ENCODE results near the gene C2orf69. TPM values are rescaled to one million over a fixed set of nuclear protein-coding genes. Genes with fewer than 3 reads are reported as not detected.
"Not testable (repeated sequence)": the region's sequence is repeated elsewhere in the genome, so short reads cannot be mapped to it uniquely, and the experiment has no call there.

Gene C2orf69
- total RNA-seq, 2 donors from 2014 or later = 13.5 to 16.5 TPM

- intact Hi-C loops (cut with DNase I) = no loop called here
These were observed 598 bp upstream of the C2orf69 start for GRCh38 chr2:199910338-199911051.

GRCh38 chr2:199911877-199912161, 726 bp downstream of the C2orf69 start:
- DNase-seq (ENCODE audit: low spot score) = no peak
- intact Hi-C loops (cut with DNase I) = no loop called here

More at GRCh38 chr2:199910338-199911051, 598 bp upstream of the C2orf69 start:
- no peak for DNase-seq (ENCODE audit: low spot score)

GRCh38 chr2:199912553-199913114, 1.5 kb downstream of the C2orf69 start:
- intact Hi-C loops (cut with DNase I); DNase-seq (ENCODE audit: low spot score): not testable (repeated sequence)

- intact Hi-C loops (cut with DNase I) = no loop called here
- DNase-seq (ENCODE audit: low spot score) = no peak
These were observed 3.4 kb downstream of the C2orf69 start for GRCh38 chr2:199914372-199914958.

GRCh38 chr2:199916980-199917379, 5.9 kb downstream of the C2orf69 start:
- no peak for DNase-seq (ENCODE audit: low spot score)

GRCh38 chr2:199922856-199923255, 11.8 kb downstream of the C2orf69 start:
- no peak for DNase-seq (ENCODE audit: low spot score)
- intact Hi-C loops (cut with DNase I) = no loop called here

More at GRCh38 chr2:199916980-199917379, 5.9 kb downstream of the C2orf69 start:
- intact Hi-C loops (cut with DNase I) = no loop called here

- intact Hi-C loops (cut with DNase I) = no loop called here
- DNase-seq (ENCODE audit: low spot score) = no peak
These were observed 12.8 kb downstream of the C2orf69 start for GRCh38 chr2:199923924-199924323.

GRCh38 chr2:199926806-199927205, 15.7 kb downstream of the C2orf69 start:
- no peak for DNase-seq (ENCODE audit: low spot score)
- intact Hi-C loops (cut with DNase I) = no loop called here

GRCh38 chr2:199928226-199928625, 17.1 kb downstream of the C2orf69 start:
- no peak for DNase-seq (ENCODE audit: low spot score)
- intact Hi-C loops (cut with DNase I) = no loop called here

- no peak for DNase-seq (ENCODE audit: low spot score)
- intact Hi-C loops (cut with DNase I) = no loop called here
These were observed 17.5 kb downstream of the C2orf69 start for GRCh38 chr2:199928626-199929025.

- intact Hi-C loops (cut with DNase I) = no loop called here
These were observed 18.2 kb downstream of the C2orf69 start for GRCh38 chr2:199929262-199929661.

GRCh38 chr2:199932312-199932855, 21.3 kb downstream of the C2orf69 start:
- DNase-seq (ENCODE audit: low spot score) = no peak
- intact Hi-C loops (cut with DNase I) = no loop called here

More at GRCh38 chr2:199929262-199929661, 18.2 kb downstream of the C2orf69 start:
- DNase-seq (ENCODE audit: low spot score) = no peak

- intact Hi-C loops (cut with DNase I) = no loop called here
- DNase-seq (ENCODE audit: low spot score) = no peak
These were observed 22.4 kb downstream of the C2orf69 start for GRCh38 chr2:199933466-199933865.

GRCh38 chr2:199936554-199936953, 25.5 kb downstream of the C2orf69 start:
- intact Hi-C loops (cut with DNase I) = no loop called here
- DNase-seq (ENCODE audit: low spot score) = no peak

GRCh38 chr2:199940373-199940772, 29.3 kb downstream of the C2orf69 start:
- intact Hi-C loops (cut with DNase I) = no loop called here
- DNase-seq (ENCODE audit: low spot score) = no peak

GRCh38 chr2:199943373-199943772, 32.3 kb downstream of the C2orf69 start:
- intact Hi-C loops (cut with DNase I) = no loop called here
- no peak for DNase-seq (ENCODE audit: low spot score)

GRCh38 chr2:199946196-199946595, 35.1 kb downstream of the C2orf69 start:
- no peak for DNase-seq (ENCODE audit: low spot score)
- intact Hi-C loops (cut with DNase I) = no loop called here

GRCh38 chr2:199946836-199947235, 35.7 kb downstream of the C2orf69 start:
- intact Hi-C loops (cut with DNase I) = no loop called here
- DNase-seq (ENCODE audit: low spot score) = no peak

GRCh38 chr2:199950396-199950795, 39.3 kb downstream of the C2orf69 start:
- intact Hi-C loops (cut with DNase I) = no loop called here
- DNase-seq (ENCODE audit: low spot score) = no peak

- no peak for DNase-seq (ENCODE audit: low spot score)
- intact Hi-C loops (cut with DNase I) = no loop called here
These were observed 39.9 kb downstream of the C2orf69 start for GRCh38 chr2:199951023-199951422.

- intact Hi-C loops (cut with DNase I) = no loop called here
- no peak for DNase-seq (ENCODE audit: low spot score)
These were observed 43.9 kb downstream of the C2orf69 start for GRCh38 chr2:199955007-199955338.
